Ascending aorta (tissue), 2 donors: Measurements from ENCODE around the gene CMC1. TPM values are rescaled to one million over a fixed set of nuclear protein-coding genes. Genes with fewer than 3 reads are reported as not detected.

ENCODE experiments used
- DNase-seq, 2 donors: peaks; one replicate each; pipeline ENCODE4 v3.0.0-alpha.2; 2019; ENCODE audit warnings: low spot score in 2 of 2
- H3K27ac ChIP-seq, 2 donors: fragments of 200-600 bp; sonication (generic); one replicate each; pipeline ENCODE4 v1.5.1; 2016 to 2017; ENCODE audit warnings: mild to moderate bottlenecking in 1 of 2
- H3K27me3 ChIP-seq: fragments of 200-600 bp; sonication (generic); one replicate; pipeline ENCODE4 v1.5.1; 2017
- H3K36me3 ChIP-seq, 2 donors: fragments of 200-600 bp; sonication (generic); one replicate each; pipeline ENCODE4 v1.5.1; 2016
- H3K4me1 ChIP-seq, 2 donors: fragments of 200-600 bp; sonication (generic); one replicate each; pipeline ENCODE4 v1.5.1; 2016 to 2017; ENCODE audit warnings: mild to moderate bottlenecking in 1 of 2
- H3K4me3 ChIP-seq, 2 donors: fragments of 200-600 bp; sonication (generic); one replicate each; pipeline ENCODE4 v1.5.1; 2016 to 2017; ENCODE audit warnings: mild to moderate bottlenecking in 1 of 2
- H3K9me3 ChIP-seq, 2 donors: fragments of 200-600 bp; sonication (generic); one replicate each; pipeline ENCODE4 v1.5.1; 2016
- intact Hi-C: fragments of 100-400 bp; cut with DNase I; formaldehyde crosslinking; loops from one replicate; pipeline ENCODE4 v1.15.1; 2023
- total RNA-seq: library from RNA; depleted of rRNA; stranded (reverse); fragments of >200 nt; gene quantifications from one replicate; pipeline ENCODE4 v1.1.0, GENCODE V29; 2016
- TF ChIP-seq, protein P1 (sequence below), 3 experiments: fragments of 200-600 bp in 2 of 3; fragments of 450-650 bp in 1 of 3; sonication (generic) in 2 of 3; IDR thresholded peaks; one replicate each; pipeline ENCODE4 v1.5.1; 2016 to 2019; ENCODE audit warnings: antibody characterized with exemption in 3 of 3, mild to moderate bottlenecking in 1 of 3, moderate library complexity in 1 of 3

The CMC1 gene
- total RNA-seq, 1 donor from 2014 or later: 68.5 TPM

DNA sequence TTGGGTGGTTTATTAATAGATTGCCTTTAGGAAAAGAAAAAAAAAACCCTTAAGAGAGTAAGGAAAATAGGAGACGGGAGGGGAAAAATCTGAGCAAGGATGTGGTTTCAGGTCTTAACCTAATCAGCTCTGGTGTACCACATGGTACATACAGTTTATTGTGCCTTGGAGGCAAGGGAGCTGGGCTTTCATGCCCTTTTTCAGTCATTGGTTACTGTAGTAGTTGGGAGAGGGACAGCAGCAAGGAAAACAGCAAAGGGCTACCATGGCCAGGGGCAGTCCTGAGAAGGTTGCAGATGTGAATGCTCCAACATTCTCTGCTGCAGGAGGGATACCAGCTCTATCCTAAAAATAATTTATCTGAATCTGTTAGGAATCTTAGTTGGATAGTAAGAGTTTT, 5.9 kb downstream of the CMC1 start:
- DNase-seq: no peak
- Histone ChIP-seq H3K36me3 (no peaks in the 10 kb centered on the region), H3K27ac (no peak overlapping the region), H3K9me3 (no peaks in the 10 kb centered on the region), H3K4me1 (peaks cover 0 to 4% of the 10 kb centered on the region in 2 donors), H3K4me3 (no peak overlapping the region), H3K27me3 (no peaks in the 10 kb centered on the region)
- TF ChIP-seq, protein P1, sequence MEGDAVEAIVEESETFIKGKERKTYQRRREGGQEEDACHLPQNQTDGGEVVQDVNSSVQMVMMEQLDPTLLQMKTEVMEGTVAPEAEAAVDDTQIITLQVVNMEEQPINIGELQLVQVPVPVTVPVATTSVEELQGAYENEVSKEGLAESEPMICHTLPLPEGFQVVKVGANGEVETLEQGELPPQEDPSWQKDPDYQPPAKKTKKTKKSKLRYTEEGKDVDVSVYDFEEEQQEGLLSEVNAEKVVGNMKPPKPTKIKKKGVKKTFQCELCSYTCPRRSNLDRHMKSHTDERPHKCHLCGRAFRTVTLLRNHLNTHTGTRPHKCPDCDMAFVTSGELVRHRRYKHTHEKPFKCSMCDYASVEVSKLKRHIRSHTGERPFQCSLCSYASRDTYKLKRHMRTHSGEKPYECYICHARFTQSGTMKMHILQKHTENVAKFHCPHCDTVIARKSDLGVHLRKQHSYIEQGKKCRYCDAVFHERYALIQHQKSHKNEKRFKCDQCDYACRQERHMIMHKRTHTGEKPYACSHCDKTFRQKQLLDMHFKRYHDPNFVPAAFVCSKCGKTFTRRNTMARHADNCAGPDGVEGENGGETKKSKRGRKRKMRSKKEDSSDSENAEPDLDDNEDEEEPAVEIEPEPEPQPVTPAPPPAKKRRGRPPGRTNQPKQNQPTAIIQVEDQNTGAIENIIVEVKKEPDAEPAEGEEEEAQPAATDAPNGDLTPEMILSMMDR (IDR thresholded peaks at IDR 0.05): no peak
- intact Hi-C loops: loop anchor here (10.0 kb wide), 1 partner anchor 532 kb away; no protein-coding TSS in a partner anchor

GRCh38 chr3:28250999-28251398, 9.6 kb downstream of the CMC1 start:
- no peaks in the 10 kb centered on the region for H3K27me3 ChIP-seq
- no peak for DNase-seq
- intact Hi-C loops: no loop called here
- no peak overlapping the region for H3K27ac ChIP-seq
- H3K4me3 ChIP-seq: no peak overlapping the region
- TF ChIP-seq, protein P1 (IDR thresholded peaks at IDR 0.05): no peak
- H3K36me3 ChIP-seq: no peaks in the 10 kb centered on the region
- no peaks in the 10 kb centered on the region for H3K9me3 ChIP-seq
- no peaks in the 10 kb centered on the region for H3K4me1 ChIP-seq

- TF ChIP-seq, protein P1 (IDR thresholded peaks at IDR 0.05): no peak
- DNase-seq: no peak
- Histone ChIP-seq H3K27me3 (no peaks in the 10 kb centered on the region), H3K4me1 (no peaks in the 10 kb centered on the region), H3K9me3 (no peaks in the 10 kb centered on the region), H3K27ac (no peak overlapping the region), H3K4me3 (no peak overlapping the region), H3K36me3 (no peaks in the 10 kb centered on the region)
- intact Hi-C loops: no loop called here
These were observed 10.6 kb downstream of the CMC1 start for GRCh38 chr3:28252001-28252431.

GRCh38 chr3:28253040-28253715, 11.8 kb downstream of the CMC1 start:
- TF ChIP-seq, protein P1 (IDR thresholded peaks at IDR 0.05): no peak
- DNase-seq: no peak
- H3K27me3 ChIP-seq: no peaks in the 10 kb centered on the region
- H3K4me3 ChIP-seq: no peak overlapping the region
- no peaks in the 10 kb centered on the region for H3K4me1 ChIP-seq
- H3K9me3 ChIP-seq: no peaks in the 10 kb centered on the region
- no peak overlapping the region for H3K27ac ChIP-seq
- no peaks in the 10 kb centered on the region for H3K36me3 ChIP-seq
- intact Hi-C loops: no loop called here

DNA sequence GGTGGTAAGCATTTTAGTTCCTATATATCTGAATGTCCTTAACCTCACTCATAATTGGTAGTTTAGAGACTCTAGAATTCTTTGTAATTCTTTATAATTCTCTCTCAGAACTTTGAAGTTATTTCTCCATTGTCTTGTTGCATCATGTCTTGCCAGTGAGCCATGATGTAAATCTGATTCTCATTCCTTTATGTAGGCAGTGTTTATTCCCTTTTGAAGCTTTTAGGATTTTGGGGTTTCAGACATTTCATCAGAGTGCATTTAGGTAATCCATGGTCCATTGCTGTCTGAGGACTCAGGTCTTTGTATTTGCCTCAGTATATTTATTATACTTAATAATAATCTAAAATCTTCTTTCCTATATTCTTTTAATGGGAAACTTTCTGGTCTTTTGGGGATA, 20.6 kb downstream of the CMC1 start:
- Histone ChIP-seq H3K27ac (no peak overlapping the region), H3K36me3 (peaks cover 0 to 3% of the 10 kb centered on the region in 2 donors), H3K4me1 (peaks cover 0 to 4% of the 10 kb centered on the region in 2 donors), H3K4me3 (no peak overlapping the region), H3K9me3 (no peaks in the 10 kb centered on the region), H3K27me3 (no peaks in the 10 kb centered on the region)
- no peak for DNase-seq
- TF ChIP-seq, protein P1 (IDR thresholded peaks at IDR 0.05): no peak
- intact Hi-C loops: no loop called here
